HG03354 (cell line): ENCODE measurements around the gene HDAC9.
"Not testable (repeated sequence)": the region's sequence is repeated elsewhere in the genome, so short reads cannot be mapped to it uniquely, and the experiment has no call there.

ENCODE experiments used
- ATAC-seq: cut with Tn5 transposase; IDR thresholded peaks from one replicate; pipeline ENCODE4 v1.9.1; 2021; ENCODE audit warnings: mild to moderate bottlenecking; ENCODE audit not compliant: unreplicated experiment, poor library complexity, severe bottlenecking

The HDAC9 gene

GRCh38 chr7:18693816-18694215, 198.3 kb downstream of the HDAC9 start:
- ATAC-seq, result no peak

- no peak for ATAC-seq
Measured at GRCh38 chr7:18694484-18694883, 198.9 kb downstream of the HDAC9 start.

GRCh38 chr7:18694911-18695310, 199.4 kb downstream of the HDAC9 start:
- ATAC-seq, result no peak

- ATAC-seq, result no peak
Measured at GRCh38 chr7:18698258-18698734, 202.7 kb downstream of the HDAC9 start.

GRCh38 chr7:18700147-18700546, 204.6 kb downstream of the HDAC9 start:
- ATAC-seq, result peak; percentile 66

- no peak for ATAC-seq
Measured at GRCh38 chr7:18702071-18702829, 206.7 kb downstream of the HDAC9 start.

- no peak for ATAC-seq
Measured at GRCh38 chr7:18703685-18704084, 208.1 kb downstream of the HDAC9 start.

- ATAC-seq, result no peak
Measured at GRCh38 chr7:18706670-18707069, 211.1 kb downstream of the HDAC9 start.

- no peak for ATAC-seq
Measured at GRCh38 chr7:18708204-18708603, 212.7 kb downstream of the HDAC9 start.

GRCh38 chr7:18715988-18716387, 220.4 kb downstream of the HDAC9 start:
- ATAC-seq, result no peak

- ATAC-seq, result no peak
Measured at GRCh38 chr7:18721429-18721828, 225.9 kb downstream of the HDAC9 start.

- ATAC-seq, result no peak
Measured at GRCh38 chr7:18724318-18724717, 228.8 kb downstream of the HDAC9 start.

- ATAC-seq, result no peak
Measured at GRCh38 chr7:18727115-18727870, 231.7 kb downstream of the HDAC9 start.

GRCh38 chr7:18736012-18736411, 240.5 kb downstream of the HDAC9 start:
- not testable (repeated sequence) for ATAC-seq

- no peak for ATAC-seq
Measured at GRCh38 chr7:18740579-18740988, 245.0 kb downstream of the HDAC9 start.

GRCh38 chr7:18753972-18754610, 258.5 kb downstream of the HDAC9 start:
- ATAC-seq, result no peak

GRCh38 chr7:18754766-18755165, 259.2 kb downstream of the HDAC9 start:
- no peak for ATAC-seq

- no peak for ATAC-seq
Measured at GRCh38 chr7:18755793-18756192, 260.2 kb downstream of the HDAC9 start.

- ATAC-seq, result no peak
Measured at GRCh38 chr7:18756378-18757050, 261.0 kb downstream of the HDAC9 start.

GRCh38 chr7:18760046-18760445, 264.5 kb downstream of the HDAC9 start:
- no peak for ATAC-seq
